Raji (cell line): ENCODE results near the gene C11orf58.

Experiments used
- POLR2A ChIP-seq: IDR thresholded peaks from 2 replicates; pipeline ENCODE4 v1.6.1; 2011; ENCODE audit warnings: low read depth, low read length, control low read depth; ENCODE audit not compliant: insufficient read depth

C11orf58 gene

GRCh38 chr11:16738193-16738946, at the start of gene C11orf58:
C11orf58 (plus strand) TSS chr11:16738647; CDS start chr11:16738779, 132 bp downstream.
- TF ChIP-seq POLR2A = peak; percentile 94

DNA sequence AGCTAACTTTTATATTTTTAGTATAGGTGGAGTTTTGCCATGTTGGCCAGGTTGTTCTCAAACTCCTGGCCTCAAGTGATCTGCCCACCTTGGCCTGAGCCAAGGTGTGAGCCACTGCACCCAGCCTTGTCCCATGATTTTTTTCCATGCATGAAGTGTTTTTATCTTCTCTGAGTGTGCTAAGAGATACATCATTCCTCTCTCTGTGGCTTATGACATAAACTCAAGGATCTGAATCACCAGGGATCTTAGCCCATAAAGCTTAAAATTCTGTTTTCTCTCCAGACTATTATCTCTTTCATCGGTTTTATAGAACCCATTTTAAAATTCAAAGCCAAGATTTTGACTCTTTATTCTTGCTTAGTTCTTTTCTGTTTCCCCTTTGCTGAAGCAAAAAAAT, 48.4 kb upstream of the C11orf58 start:
- TF ChIP-seq POLR2A = no peak

- TF ChIP-seq POLR2A = no peak
Observed at GRCh38 chr11:16703795-16704194, 34.7 kb upstream of the C11orf58 start.

DNA sequence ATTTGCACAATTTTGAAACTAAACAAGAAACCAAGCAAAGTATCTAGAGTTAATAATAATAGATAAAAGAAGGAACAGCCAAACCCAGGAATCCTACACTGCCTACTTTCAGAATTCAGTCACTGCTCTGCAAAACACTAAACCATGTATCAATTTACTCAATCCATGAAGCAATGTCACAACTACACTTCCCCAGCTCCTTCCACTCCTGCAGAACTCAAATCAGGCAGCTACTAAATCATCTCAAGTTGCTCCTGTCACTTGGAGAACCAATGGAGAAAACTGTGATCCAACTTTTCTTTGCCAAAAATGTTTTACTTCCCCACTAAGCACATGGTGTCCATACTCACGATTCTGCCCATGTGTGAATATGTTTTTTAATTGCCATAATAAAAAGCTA, 24.9 kb upstream of the C11orf58 start:
- no peak for TF ChIP-seq POLR2A

DNA sequence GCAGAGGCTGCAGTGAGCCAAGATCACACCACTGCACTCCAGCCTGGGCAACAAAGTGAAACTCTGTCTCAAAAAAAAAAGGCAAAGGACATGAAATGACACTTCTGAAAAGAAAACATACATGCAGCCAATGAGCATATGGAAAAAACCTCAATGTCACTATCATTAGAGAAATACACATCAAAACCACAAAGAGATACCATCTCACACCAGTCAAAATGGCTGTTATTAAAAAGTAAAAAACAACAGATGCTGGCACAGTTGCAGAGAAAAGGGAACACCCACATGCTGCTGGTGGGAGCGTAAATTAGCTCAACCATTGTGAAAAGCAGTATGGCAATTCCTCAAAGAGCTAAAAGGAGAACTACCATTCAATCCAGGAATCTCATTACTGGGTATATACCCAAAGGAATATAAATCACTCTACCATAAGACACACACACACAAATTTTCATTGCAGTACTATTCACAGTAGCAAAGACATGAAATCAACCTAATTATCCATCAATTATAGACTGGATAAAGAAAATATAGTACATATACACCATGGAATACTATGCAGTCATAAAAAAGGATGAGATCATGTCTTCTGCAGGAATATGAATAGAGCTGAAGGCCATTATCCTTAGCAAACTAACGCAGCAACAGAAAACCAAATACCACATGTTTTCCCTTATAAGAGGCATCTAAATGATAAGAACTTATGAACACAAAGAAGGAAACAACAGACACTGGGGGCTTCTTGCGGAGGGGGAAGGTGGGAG, 15.7 kb upstream of the C11orf58 start:
- TF ChIP-seq POLR2A = no peak

DNA sequence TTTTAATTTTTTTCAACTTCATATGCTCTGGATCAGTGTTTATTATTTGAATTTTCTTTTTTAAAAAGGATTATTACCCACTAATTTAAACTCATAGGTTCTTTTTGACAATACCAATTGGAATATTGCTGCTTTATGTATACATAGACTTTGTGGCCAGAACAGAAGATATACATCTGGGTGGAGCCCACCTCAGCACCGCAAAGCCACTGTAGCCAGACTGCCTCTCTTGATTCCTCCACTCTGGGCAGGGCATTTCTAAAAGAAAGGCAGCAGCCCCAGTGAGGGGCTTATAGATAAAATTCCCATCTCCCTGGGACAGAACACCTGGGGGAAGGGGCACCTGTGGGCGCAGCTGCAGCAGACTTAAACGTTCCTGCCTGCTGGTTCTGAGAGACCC, 10.6 kb upstream of the C11orf58 start:
- TF ChIP-seq POLR2A = no peak

- TF ChIP-seq POLR2A = no peak
Observed at GRCh38 chr11:16737818-16738192, 642 bp upstream of the C11orf58 start.

- TF ChIP-seq POLR2A = no peak
Observed at GRCh38 chr11:16738947-16739815, 734 bp downstream of the C11orf58 start.

DNA sequence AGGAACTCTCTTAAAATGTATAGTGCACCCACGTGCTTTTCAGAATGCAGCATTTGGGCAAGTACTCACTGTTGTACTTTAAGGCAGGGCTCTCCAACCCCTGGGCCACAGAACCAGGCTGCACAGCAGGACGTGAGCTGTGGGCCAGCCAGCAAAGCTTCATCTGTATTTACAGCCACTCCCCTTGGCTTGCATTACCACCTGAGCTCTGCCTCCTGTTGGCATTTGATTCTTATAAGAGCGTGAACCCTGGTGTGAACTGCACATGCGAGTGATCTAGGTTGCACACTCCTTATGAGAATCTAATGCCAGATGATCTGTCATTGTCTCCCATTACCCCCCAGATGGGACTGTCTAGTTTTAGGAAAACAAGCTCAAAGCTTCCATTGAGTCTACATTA, 3.0 kb downstream of the C11orf58 start:
- TF ChIP-seq POLR2A = no peak

GRCh38 chr11:16743478-16743877, 5.0 kb downstream of the C11orf58 start:
- no peak for TF ChIP-seq POLR2A

DNA sequence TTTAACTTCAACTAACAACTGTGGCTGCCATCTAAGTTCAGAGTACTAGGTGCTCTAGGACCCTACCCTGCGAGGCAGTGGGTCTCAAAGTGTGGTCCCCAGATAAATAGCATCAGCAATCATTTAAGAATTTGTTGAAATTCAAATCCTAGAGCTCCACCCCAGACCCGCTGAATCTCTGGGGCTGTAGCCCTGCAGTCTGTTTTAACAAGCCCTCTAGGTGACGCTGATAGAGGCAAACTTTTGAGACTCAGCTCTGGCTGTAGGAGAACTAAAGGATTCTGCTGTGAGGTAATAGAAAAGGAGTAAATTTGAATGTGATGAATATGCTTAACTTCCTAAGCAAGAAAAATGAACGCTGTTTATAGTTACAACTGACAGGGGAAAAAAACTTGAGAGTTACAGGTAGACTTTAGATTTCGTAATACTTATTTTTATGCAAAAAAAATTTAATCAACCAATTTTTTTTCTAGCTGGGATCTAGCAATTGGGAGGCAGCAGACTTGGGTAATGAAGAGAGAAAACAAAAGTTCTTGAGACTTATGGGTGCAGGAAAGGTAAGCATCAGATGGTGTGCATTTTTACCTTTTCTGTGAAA, 5.8 kb downstream of the C11orf58 start:
- TF ChIP-seq POLR2A = no peak

GRCh38 chr11:16745950-16746605, 7.6 kb downstream of the C11orf58 start:
- TF ChIP-seq POLR2A = no peak

GRCh38 chr11:16749092-16749491, 10.6 kb downstream of the C11orf58 start:
- TF ChIP-seq POLR2A = no peak

GRCh38 chr11:16749666-16750065, 11.2 kb downstream of the C11orf58 start:
- no peak for TF ChIP-seq POLR2A
